Endothelial cell (in vitro differentiated cells): ENCODE data around the gene PTPRD. TPM values are rescaled to one million over a fixed set of nuclear protein-coding genes. Genes with fewer than 3 reads are reported as not detected.

Experiments
- DNase-seq: peaks from one replicate; pipeline ENCODE4 v3.0.0; 2021; ENCODE audit warnings: low spot score
- H3K27ac Mint-ChIP-seq: one replicate; pipeline ENCODE4 v1.8.0; 2021; ENCODE audit warnings: mixed read lengths, inconsistent platforms; ENCODE audit not compliant: unreplicated experiment
- H3K27me3 Mint-ChIP-seq: one replicate; pipeline ENCODE4 v1.8.0; 2021; ENCODE audit warnings: mild to moderate bottlenecking, moderate library complexity, mixed read lengths, inconsistent platforms; ENCODE audit not compliant: unreplicated experiment
- H3K36me3 Mint-ChIP-seq: one replicate; pipeline ENCODE4 v1.8.0; 2021; ENCODE audit warnings: mild to moderate bottlenecking, low read depth, mixed read lengths, inconsistent platforms; ENCODE audit not compliant: unreplicated experiment
- H3K4me1 Mint-ChIP-seq: one replicate; pipeline ENCODE4 v1.8.0; 2021; ENCODE audit warnings: mild to moderate bottlenecking, mixed read lengths, inconsistent platforms; ENCODE audit not compliant: unreplicated experiment
- H3K4me3 Mint-ChIP-seq: one replicate; pipeline ENCODE4 v1.8.0; 2021; ENCODE audit warnings: mild to moderate bottlenecking, mixed read lengths, inconsistent platforms; ENCODE audit not compliant: unreplicated experiment
- H3K9me3 Mint-ChIP-seq: one replicate; pipeline ENCODE4 v1.8.0; 2021; ENCODE audit warnings: mixed read lengths, inconsistent platforms; ENCODE audit not compliant: unreplicated experiment
- total RNA-seq: library from RNA; stranded (reverse); fragmentation: NEBNext Ultra II Directional; extraction: Animal tissue kit (Norgen Biotek cat#: 25700); gene quantifications from one replicate; pipeline ENCODE4 v1.2.1, GENCODE V29; 2021; ENCODE audit not compliant: unreplicated experiment
- TF ChIP-seq, protein P1 (sequence below): fragments of 200-600 bp; sonication (generic); IDR thresholded peaks from one replicate; pipeline ENCODE4 v1.5.0; 2021; ENCODE audit warnings: antibody characterized with exemption; ENCODE audit not compliant: unreplicated experiment

Gene PTPRD
- total RNA-seq, 1 donor from 2014 or later: 47.8 TPM

DNA sequence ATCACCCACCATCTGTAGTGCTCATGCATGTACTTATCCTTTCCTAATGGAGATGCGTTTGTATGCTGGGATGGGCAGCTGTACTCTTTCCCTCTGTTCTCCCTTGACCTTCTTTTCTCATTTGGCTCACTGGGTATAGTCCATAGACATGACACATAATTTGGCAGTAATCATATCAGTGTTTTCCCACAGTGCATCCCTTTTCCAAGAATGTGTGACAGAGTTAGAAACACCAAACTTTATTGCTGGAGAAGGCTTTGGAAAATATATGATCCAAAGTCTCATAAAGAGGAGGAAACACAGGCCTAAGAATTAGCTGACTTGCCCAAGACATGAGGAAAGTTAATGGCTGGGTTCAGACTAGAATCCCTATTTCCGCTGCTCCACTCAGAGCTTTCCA is 1579.8 kb downstream of the PTPRD start:
- H3K27me3 Mint-ChIP-seq: no peaks in the 10 kb centered on the region
- no peaks in the 10 kb centered on the region for H3K9me3 Mint-ChIP-seq
- TF ChIP-seq, protein P1, sequence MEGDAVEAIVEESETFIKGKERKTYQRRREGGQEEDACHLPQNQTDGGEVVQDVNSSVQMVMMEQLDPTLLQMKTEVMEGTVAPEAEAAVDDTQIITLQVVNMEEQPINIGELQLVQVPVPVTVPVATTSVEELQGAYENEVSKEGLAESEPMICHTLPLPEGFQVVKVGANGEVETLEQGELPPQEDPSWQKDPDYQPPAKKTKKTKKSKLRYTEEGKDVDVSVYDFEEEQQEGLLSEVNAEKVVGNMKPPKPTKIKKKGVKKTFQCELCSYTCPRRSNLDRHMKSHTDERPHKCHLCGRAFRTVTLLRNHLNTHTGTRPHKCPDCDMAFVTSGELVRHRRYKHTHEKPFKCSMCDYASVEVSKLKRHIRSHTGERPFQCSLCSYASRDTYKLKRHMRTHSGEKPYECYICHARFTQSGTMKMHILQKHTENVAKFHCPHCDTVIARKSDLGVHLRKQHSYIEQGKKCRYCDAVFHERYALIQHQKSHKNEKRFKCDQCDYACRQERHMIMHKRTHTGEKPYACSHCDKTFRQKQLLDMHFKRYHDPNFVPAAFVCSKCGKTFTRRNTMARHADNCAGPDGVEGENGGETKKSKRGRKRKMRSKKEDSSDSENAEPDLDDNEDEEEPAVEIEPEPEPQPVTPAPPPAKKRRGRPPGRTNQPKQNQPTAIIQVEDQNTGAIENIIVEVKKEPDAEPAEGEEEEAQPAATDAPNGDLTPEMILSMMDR: no peak
- no peak overlapping the region for H3K4me3 Mint-ChIP-seq
- no peaks in the 10 kb centered on the region for H3K4me1 Mint-ChIP-seq
- no peak overlapping the region for H3K27ac Mint-ChIP-seq
- H3K36me3 Mint-ChIP-seq: no peaks in the 10 kb centered on the region
- no peak for DNase-seq

DNA sequence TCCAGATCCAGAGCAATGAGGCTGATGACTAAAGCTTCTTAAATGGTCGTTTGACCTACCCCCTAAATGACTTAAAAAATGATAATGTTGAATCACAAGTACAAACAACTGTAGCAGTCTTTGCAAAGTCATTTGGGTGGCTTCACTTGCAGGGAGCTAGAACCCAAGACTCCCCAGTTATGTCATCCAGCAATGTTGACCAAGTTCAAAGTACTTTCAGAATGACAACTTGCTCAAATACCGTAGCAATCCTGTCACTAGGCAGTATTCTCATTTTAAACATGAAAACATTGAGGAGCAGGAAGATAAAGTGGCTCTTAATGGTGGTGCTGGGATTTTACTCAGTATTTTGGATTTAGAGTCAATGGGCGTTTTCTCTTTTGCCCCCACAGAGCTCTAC is 1596.2 kb downstream of the PTPRD start:
- Mint-ChIP-seq H3K4me3 (no peak overlapping the region), H3K27me3 (peaks cover 1% of the 10 kb centered on the region), H3K27ac (no peak overlapping the region), H3K36me3 (no peaks in the 10 kb centered on the region), H3K4me1 (no peaks in the 10 kb centered on the region), H3K9me3 (no peaks in the 10 kb centered on the region)
- TF ChIP-seq, protein P1: no peak
- no peak for DNase-seq

DNA sequence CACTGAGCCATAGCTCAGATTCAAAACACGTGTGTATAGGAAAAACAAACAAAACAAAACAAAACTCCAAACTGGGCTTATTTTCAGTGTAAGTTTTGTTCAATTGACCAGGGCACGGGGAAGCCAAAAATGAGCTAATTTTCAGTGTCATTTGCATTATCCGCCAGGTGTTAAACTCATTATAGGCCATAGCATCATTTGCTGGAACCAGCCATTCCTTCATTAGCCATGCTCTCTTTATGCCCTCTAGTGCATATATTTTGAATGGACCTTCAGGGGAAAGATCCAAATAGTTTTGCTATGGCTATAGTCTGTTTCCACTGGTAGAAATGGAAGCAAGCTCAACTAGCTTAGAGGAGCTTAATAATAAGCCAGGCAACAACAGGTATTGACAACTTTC is 1608.0 kb downstream of the PTPRD start:
- H3K4me1 Mint-ChIP-seq: no peaks in the 10 kb centered on the region
- no peaks in the 10 kb centered on the region for H3K27me3 Mint-ChIP-seq
- TF ChIP-seq, protein P1: no peak
- no peaks in the 10 kb centered on the region for H3K9me3 Mint-ChIP-seq
- no peak overlapping the region for H3K4me3 Mint-ChIP-seq
- no peak for DNase-seq
- no peaks in the 10 kb centered on the region for H3K36me3 Mint-ChIP-seq
- H3K27ac Mint-ChIP-seq: no peak overlapping the region

DNA sequence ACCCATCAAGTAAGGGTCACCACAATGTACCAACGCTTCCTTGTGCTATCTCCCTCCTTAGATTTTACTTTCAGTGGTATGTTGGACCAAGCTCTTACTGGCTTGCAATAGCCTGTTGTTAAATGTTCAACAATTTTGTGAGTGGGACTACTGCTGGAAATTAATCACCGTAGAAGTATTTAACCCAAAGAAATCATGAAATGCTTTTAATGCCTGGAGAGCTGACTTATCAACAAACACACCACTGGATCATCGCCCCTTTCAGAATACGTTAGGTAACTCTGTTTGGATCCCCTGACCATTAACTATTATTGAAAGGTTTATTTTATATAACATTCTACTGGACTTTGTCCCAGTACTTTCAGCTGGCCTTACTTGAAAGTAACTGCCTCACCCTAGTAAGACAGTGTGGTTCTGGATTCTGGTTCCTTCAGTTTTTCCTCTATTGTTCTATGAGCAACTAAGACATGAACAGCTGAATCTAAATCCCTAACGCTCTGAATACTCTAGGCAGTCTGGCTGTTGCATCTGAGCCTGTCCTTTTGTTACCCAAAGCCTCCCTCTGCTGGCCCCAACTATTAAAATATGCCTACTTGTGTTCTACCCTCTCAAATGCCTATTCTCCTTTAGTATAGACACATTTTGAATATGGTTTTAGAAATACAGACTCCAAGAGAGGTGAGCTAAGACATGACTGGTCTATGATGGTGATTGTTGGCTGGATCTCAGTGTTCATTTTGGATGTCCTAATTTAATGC is 1609.8 kb downstream of the PTPRD start:
- no peak overlapping the region for H3K4me3 Mint-ChIP-seq
- H3K36me3 Mint-ChIP-seq: no peaks in the 10 kb centered on the region
- DNase-seq: peak; percentile 8
- no peaks in the 10 kb centered on the region for H3K4me1 Mint-ChIP-seq
- H3K27ac Mint-ChIP-seq: no peak overlapping the region
- H3K27me3 Mint-ChIP-seq: no peaks in the 10 kb centered on the region
- H3K9me3 Mint-ChIP-seq: no peaks in the 10 kb centered on the region
- TF ChIP-seq, protein P1: no peak

DNA sequence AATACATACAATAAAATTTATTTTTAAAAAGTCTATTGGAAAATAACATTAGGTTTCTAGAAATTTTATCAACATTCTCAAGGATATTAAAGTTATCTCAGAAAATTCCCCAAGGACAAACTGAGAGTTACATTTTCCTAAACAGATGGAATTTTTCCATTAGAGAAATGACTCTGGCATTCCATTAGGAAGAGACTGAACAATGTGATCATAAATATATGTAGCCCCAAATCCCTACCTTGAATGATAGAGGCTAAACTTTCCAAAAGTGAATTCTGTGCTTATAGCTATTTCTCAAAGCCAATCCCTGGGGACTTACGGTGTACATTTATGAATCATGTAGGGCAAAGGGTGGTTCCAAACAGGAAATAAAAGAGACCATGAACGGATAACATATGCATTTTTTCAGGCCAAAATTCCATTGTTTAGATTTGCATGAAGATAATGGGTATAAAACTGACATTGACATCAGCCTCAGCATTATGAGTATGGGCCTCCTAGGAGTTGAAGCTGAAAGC is 1632.2 kb downstream of the PTPRD start:
- Mint-ChIP-seq H3K27me3 (no peaks in the 10 kb centered on the region), H3K9me3 (no peaks in the 10 kb centered on the region), H3K27ac (no peak overlapping the region), H3K4me1 (no peaks in the 10 kb centered on the region), H3K36me3 (no peaks in the 10 kb centered on the region), H3K4me3 (no peak overlapping the region)
- no peak for DNase-seq
- TF ChIP-seq, protein P1: no peak
